Liver (tissue), 9 donors: ENCODE measurements around the gene TICAM2. TPM values are rescaled to one million over a fixed set of nuclear protein-coding genes. Genes with fewer than 3 reads are reported as not detected.

ENCODE experiments used
- DNase-seq: peaks from one replicate; pipeline ENCODE4 v3.0.0-alpha.2; 2017; ENCODE audit warnings: low spot score
- H3K27ac ChIP-seq, 2 donors: one replicate each; pipeline ENCODE4 v1.7.0; 2013; ENCODE audit warnings: inconsistent platforms in 2 of 2, low read length in 2 of 2, control low read depth in 1 of 2, low read depth in 1 of 2, mild to moderate bottlenecking in 1 of 2
- H3K27me3 ChIP-seq, 4 donors: one replicate each; pipeline versions ENCODE4 v1.6.1 to v1.7.0; 2013; ENCODE audit warnings: low read length in 3 of 4, inconsistent platforms in 1 of 4, mild to moderate bottlenecking in 1 of 4, moderate library complexity in 1 of 4; ENCODE audit not compliant: control insufficient read depth in 4 of 4, insufficient read depth in 4 of 4
- H3K36me3 ChIP-seq, 4 donors: one replicate each; pipeline versions ENCODE4 v1.6.1 to v1.7.0; 2013; ENCODE audit warnings: low read length in 3 of 4, mild to moderate bottlenecking in 3 of 4, low read depth in 1 of 4, moderate library complexity in 1 of 4; ENCODE audit not compliant: control insufficient read depth in 4 of 4, insufficient read depth in 3 of 4
- H3K4me1 ChIP-seq, 4 donors: one replicate each; pipeline versions ENCODE4 v1.6.1 to v1.7.0; 2013; ENCODE audit warnings: low read length in 3 of 4, mild to moderate bottlenecking in 3 of 4, moderate library complexity in 1 of 4; ENCODE audit not compliant: control insufficient read depth in 4 of 4, insufficient read depth in 4 of 4
- H3K4me3 ChIP-seq, 3 donors: one replicate each; pipeline versions ENCODE4 v1.6.1 to v1.7.0; 2013; ENCODE audit warnings: low read length in 3 of 3, control low read depth in 1 of 3, low read depth in 1 of 3, mild to moderate bottlenecking in 1 of 3
- H3K9ac ChIP-seq, 2 donors: one replicate each; pipeline ENCODE4 v1.7.0; 2013; ENCODE audit warnings: low read length in 2 of 2, mild to moderate bottlenecking in 2 of 2, moderate library complexity in 2 of 2, control low read depth in 1 of 2, low read depth in 1 of 2
- H3K9me3 ChIP-seq, 4 donors: one replicate each; pipeline versions ENCODE4 v1.6.1 to v1.7.0; 2013; ENCODE audit warnings: low read length in 3 of 4; ENCODE audit not compliant: control insufficient read depth in 4 of 4
- CTCF ChIP-seq: fragments of 150-350 bp; IDR thresholded peaks from 2 replicates; pipeline ENCODE4 v1.5.1; 2017; ENCODE audit warnings: improper control_type of control experiment, low read depth, low read length; ENCODE audit not compliant: missing input control
- EGR1 ChIP-seq, 2 donors: IDR thresholded peaks; 2 replicates each; pipeline ENCODE4 v1.6.1; 2016 to 2018; ENCODE audit warnings: antibody characterized with exemption in 2 of 2, low read depth in 2 of 2
- FOXA1 ChIP-seq: IDR thresholded peaks from 2 replicates; pipeline ENCODE4 v1.6.1; 2016; ENCODE audit warnings: antibody characterized with exemption
- FOXA2 ChIP-seq: IDR thresholded peaks from 2 replicates; pipeline ENCODE4 v1.6.1; 2016; ENCODE audit warnings: antibody characterized with exemption
- GABPA ChIP-seq, 2 donors: IDR thresholded peaks in 1 of 2; conservative IDR thresholded peaks in 1 of 2; 2 replicates each; pipeline ENCODE4 v1.6.1; 2016; ENCODE audit warnings: antibody characterized with exemption in 2 of 2, mild to moderate bottlenecking in 1 of 2, moderate library complexity in 1 of 2
- HNF4A ChIP-seq, 2 donors: conservative IDR thresholded peaks; 2 replicates each; pipeline ENCODE4 v1.6.1; 2016; ENCODE audit warnings: antibody characterized with exemption in 2 of 2, mild to moderate bottlenecking in 2 of 2
- HNF4G ChIP-seq: IDR thresholded peaks from 2 replicates; pipeline ENCODE4 v1.6.1; 2016; ENCODE audit warnings: antibody characterized with exemption
- JUND ChIP-seq, 2 donors: IDR thresholded peaks; 2 replicates each; pipeline ENCODE4 v1.6.1; 2016; ENCODE audit warnings: antibody characterized with exemption in 2 of 2
- NR2F2 ChIP-seq: IDR thresholded peaks from 2 replicates; pipeline ENCODE4 v1.6.1; 2016; ENCODE audit warnings: antibody characterized with exemption
- RAD21 ChIP-seq, 2 donors: IDR thresholded peaks; 2 replicates each; pipeline ENCODE4 v1.6.1; 2016; ENCODE audit warnings: antibody characterized with exemption in 2 of 2, mild to moderate bottlenecking in 2 of 2
- RXRA ChIP-seq, 2 donors: IDR thresholded peaks; 2 replicates each; pipeline ENCODE4 v1.6.1; 2017 to 2018; ENCODE audit warnings: antibody characterized with exemption in 2 of 2, mild to moderate bottlenecking in 1 of 2
- SP1 ChIP-seq: IDR thresholded peaks from 2 replicates; pipeline ENCODE4 v1.6.1; 2018; ENCODE audit warnings: antibody characterized with exemption, mild to moderate bottlenecking
- TAF1 ChIP-seq: conservative IDR thresholded peaks from 2 replicates; pipeline ENCODE4 v1.6.1; 2016; ENCODE audit warnings: antibody characterized with exemption, mild to moderate bottlenecking
- YY1 ChIP-seq: IDR thresholded peaks from 2 replicates; pipeline ENCODE4 v1.6.1; 2016; ENCODE audit warnings: antibody characterized with exemption, mild to moderate bottlenecking
- WGBS: extraction: QIAGEN DNeasy Blood & Tissue Kit; methylation state at CpG from one replicate; pipeline ENCODE4 v1.1.7; 2013; 5-methylcytosine and 5-hydroxymethylcytosine counted together
- polyA plus RNA-seq, 2 donors: library from polyadenylated mRNA; stranded (reverse) in 1 of 2; unstranded in 1 of 2; fragments of 200-250 nt in 1 of 2; fragments of >200 nt in 1 of 2; fragmentation: Nextera tagmentation in 1 of 2; extraction: Ambion mirVana in 1 of 2; gene quantifications; one replicate each; pipeline versions ENCODE4 v1.2.1 to v1.2.3, GENCODE V29; 2013 to 2015
- total RNA-seq, 2 donors: library from RNA; depleted of rRNA; stranded (reverse); fragments of >200 nt; gene quantifications; one replicate each; pipeline ENCODE4 v1.2.3, GENCODE V29; 2014
- TF ChIP-seq, protein P1 (sequence below): IDR thresholded peaks from 2 replicates; pipeline ENCODE4 v1.6.1; 2016; ENCODE audit warnings: antibody characterized with exemption, mild to moderate bottlenecking
- TF ChIP-seq, protein P2 (sequence below): IDR thresholded peaks from 2 replicates; pipeline ENCODE4 v1.6.1; 2016; ENCODE audit warnings: antibody characterized with exemption
- TF ChIP-seq, protein P3 (sequence below): IDR thresholded peaks from 2 replicates; pipeline ENCODE4 v1.6.1; 2016; ENCODE audit warnings: antibody characterized with exemption
- TF ChIP-seq, protein P4 (sequence below): IDR thresholded peaks from 2 replicates; pipeline ENCODE4 v1.6.1; 2016; ENCODE audit warnings: antibody characterized with exemption
- donor health status: healthy.
- donor health status: healthy.
- donor health status: healthy.
- donor health status: healthy.
- donor health status: healthy.

The TICAM2 gene
- total and polyA plus RNA-seq, 4 donors: 0.50 to 1.5 (median 0.95) TPM

DNA sequence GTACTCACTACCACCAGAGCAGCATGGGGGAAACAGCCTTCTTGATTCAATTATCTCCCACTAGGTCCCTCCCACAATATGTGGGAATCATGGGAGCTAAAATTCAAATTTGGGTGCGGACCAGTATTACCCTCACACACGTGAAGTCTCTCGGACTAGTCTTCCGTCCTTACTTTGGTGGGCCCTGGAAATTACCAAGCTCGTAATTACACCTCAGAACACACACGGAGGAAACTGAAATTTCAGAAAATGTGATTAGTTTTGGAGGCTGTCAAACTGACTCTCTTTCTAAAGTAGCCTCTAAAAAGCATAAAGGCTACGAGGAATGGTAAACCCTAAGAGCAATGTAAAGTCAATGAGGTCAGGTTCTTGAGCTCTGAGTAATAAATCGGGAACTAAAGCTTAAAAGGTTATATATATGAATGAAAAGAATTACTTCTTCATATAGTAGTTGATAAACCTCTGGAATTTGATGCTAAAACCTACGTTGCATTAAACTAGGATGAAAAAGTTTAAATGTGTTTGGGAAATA lies 56.9 kb downstream of the TICAM2 start:
- peak overlapping the region in 2 of 3 donors; percentile 37 to 41 for H3K4me3 ChIP-seq
- H3K9me3 ChIP-seq: no peaks in the 10 kb centered on the region
- peak overlapping the region; percentile 28 to 94 for H3K9ac ChIP-seq
- H3K36me3 ChIP-seq: no peaks in the 10 kb centered on the region
- peak overlapping the region; percentile 62 to 76 for H3K27ac ChIP-seq
- H3K27me3 ChIP-seq: no peaks in the 10 kb centered on the region
- 96% methylated on average over 9 of the region's 9 CpGs for whole genome bisulfite sequencing
- peaks cover 0 to 20% (median 11%) of the 10 kb centered on the region in 4 donors for H3K4me1 ChIP-seq
- no peak for DNase-seq
- TF ChIP-seq EGR1 (IDR thresholded peaks at IDR 0.05; ENCODE audit: low read depth in 2 of 2) (no peak), JUND (IDR thresholded peaks at IDR 0.05) (no peak), NR2F2 (no peak), RXRA (IDR thresholded peaks at IDR 0.05) (no peak), TAF1 (no peak), RAD21 (IDR thresholded peaks at IDR 0.05) (no peak), FOXA1 (no peak), GABPA (IDR thresholded peaks at IDR 0.05 in 1 of 2, conservative IDR thresholded peaks at IDR 0.05 in 1 of 2) (no peak), FOXA2 (no peak)
- TF ChIP-seq, protein P1, sequence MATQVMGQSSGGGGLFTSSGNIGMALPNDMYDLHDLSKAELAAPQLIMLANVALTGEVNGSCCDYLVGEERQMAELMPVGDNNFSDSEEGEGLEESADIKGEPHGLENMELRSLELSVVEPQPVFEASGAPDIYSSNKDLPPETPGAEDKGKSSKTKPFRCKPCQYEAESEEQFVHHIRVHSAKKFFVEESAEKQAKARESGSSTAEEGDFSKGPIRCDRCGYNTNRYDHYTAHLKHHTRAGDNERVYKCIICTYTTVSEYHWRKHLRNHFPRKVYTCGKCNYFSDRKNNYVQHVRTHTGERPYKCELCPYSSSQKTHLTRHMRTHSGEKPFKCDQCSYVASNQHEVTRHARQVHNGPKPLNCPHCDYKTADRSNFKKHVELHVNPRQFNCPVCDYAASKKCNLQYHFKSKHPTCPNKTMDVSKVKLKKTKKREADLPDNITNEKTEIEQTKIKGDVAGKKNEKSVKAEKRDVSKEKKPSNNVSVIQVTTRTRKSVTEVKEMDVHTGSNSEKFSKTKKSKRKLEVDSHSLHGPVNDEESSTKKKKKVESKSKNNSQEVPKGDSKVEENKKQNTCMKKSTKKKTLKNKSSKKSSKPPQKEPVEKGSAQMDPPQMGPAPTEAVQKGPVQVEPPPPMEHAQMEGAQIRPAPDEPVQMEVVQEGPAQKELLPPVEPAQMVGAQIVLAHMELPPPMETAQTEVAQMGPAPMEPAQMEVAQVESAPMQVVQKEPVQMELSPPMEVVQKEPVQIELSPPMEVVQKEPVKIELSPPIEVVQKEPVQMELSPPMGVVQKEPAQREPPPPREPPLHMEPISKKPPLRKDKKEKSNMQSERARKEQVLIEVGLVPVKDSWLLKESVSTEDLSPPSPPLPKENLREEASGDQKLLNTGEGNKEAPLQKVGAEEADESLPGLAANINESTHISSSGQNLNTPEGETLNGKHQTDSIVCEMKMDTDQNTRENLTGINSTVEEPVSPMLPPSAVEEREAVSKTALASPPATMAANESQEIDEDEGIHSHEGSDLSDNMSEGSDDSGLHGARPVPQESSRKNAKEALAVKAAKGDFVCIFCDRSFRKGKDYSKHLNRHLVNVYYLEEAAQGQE: no peak
- TF ChIP-seq, protein P2, sequence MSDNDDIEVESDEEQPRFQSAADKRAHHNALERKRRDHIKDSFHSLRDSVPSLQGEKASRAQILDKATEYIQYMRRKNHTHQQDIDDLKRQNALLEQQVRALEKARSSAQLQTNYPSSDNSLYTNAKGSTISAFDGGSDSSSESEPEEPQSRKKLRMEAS: no peak

DNA sequence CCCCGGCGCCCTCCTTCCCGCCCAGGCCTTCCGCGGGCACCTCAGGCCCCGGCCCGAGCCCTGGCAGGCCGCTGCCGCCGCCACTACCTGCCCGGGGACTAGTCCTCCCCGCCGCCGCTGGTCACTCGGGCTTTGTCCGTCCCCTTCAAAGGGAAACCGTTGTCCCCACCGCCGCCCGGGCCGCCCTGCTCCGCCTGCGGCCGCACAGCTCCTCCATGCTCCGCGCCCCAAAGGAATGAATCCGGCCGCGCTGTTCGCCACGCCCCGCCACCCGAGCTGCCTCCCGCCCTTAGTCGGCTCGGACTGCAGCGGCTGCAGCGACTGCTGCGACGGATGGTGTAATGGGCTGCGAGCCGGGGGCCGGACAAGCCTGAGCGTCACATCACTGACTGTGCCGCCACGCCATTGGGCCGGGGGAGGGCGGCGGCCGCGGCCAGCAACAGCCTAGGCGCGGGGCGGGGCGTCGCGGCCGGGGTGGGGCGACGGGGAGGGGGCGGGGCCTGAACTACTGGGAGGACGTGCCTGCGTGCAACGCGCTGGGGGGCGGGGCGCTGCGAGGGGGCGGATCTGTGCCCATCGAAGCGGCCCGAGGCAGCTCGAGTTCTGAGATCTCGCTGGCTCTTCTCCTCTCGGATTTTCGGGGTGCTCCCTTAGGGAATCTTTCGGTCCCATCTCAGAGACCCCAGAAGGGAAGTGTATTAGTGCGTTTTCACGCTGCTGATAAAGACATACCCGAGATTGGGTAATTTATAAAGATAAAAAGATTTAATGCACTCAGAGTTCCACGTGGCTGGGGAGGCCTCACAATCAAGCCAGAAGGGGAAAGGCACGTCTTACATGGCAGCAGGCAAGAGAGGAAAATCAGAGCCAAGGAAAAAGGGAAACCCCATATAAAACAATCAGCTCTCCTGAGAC lies 57.6 kb downstream of the TICAM2 start, which contains the start of gene FEM1C:
Gene FEM1C (minus strand): TSS at position 340 of the 915 bp plus-strand sequence. CDS start 1,282 bp downstream, outside the sequence.
- no peaks in the 10 kb centered on the region for H3K9me3 ChIP-seq
- peak within 1 kb of the TSS; percentile 83 to 94 (median 84) for H3K4me3 ChIP-seq
- WGBS: 1% methylated on average over 82 of the region's 82 CpGs
- H3K27me3 ChIP-seq: no peaks in the 10 kb centered on the region
- H3K4me1 ChIP-seq: peaks cover 0 to 28% (median 18%) of the 10 kb centered on the region in 4 donors
- peak within 1 kb of the TSS; percentile 100 for H3K27ac ChIP-seq
- H3K36me3 ChIP-seq: no peaks in the 10 kb centered on the region
- DNase-seq: peak; percentile 100
- peak within 1 kb of the TSS; percentile 98 for H3K9ac ChIP-seq
- TF ChIP-seq, protein P1: peak; percentile 95
- TF ChIP-seq SP1 (peak; percentile 56), CTCF (no peak), JUND (IDR thresholded peaks at IDR 0.05) (no peak), EGR1 (IDR thresholded peaks at IDR 0.05; ENCODE audit: low read depth in 2 of 2) (no peak), RAD21 (IDR thresholded peaks at IDR 0.05) (peak in 1 of 2 donors; percentile 20), HNF4G (no peak), FOXA2 (no peak), TAF1 (peak; percentile 96), YY1 (peak; percentile 84), HNF4A (conservative IDR thresholded peaks at IDR 0.05) (no peak), GABPA (IDR thresholded peaks at IDR 0.05 in 1 of 2, conservative IDR thresholded peaks at IDR 0.05 in 1 of 2) (no peak)
- TF ChIP-seq, protein P3, sequence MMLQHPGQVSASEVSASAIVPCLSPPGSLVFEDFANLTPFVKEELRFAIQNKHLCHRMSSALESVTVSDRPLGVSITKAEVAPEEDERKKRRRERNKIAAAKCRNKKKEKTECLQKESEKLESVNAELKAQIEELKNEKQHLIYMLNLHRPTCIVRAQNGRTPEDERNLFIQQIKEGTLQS: no peak
- TF ChIP-seq, protein P4, sequence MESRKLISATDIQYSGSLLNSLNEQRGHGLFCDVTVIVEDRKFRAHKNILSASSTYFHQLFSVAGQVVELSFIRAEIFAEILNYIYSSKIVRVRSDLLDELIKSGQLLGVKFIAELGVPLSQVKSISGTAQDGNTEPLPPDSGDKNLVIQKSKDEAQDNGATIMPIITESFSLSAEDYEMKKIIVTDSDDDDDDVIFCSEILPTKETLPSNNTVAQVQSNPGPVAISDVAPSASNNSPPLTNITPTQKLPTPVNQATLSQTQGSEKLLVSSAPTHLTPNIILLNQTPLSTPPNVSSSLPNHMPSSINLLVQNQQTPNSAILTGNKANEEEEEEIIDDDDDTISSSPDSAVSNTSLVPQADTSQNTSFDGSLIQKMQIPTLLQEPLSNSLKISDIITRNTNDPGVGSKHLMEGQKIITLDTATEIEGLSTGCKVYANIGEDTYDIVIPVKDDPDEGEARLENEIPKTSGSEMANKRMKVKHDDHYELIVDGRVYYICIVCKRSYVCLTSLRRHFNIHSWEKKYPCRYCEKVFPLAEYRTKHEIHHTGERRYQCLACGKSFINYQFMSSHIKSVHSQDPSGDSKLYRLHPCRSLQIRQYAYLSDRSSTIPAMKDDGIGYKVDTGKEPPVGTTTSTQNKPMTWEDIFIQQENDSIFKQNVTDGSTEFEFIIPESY: no peak
- TF ChIP-seq, protein P2: peak; percentile 69
